ENCODE results near the gene ZNF316.
A peak's percentile ranks its signal among the peaks of the same experiment; 100 is the strongest.

The ZNF316 gene

DNA sequence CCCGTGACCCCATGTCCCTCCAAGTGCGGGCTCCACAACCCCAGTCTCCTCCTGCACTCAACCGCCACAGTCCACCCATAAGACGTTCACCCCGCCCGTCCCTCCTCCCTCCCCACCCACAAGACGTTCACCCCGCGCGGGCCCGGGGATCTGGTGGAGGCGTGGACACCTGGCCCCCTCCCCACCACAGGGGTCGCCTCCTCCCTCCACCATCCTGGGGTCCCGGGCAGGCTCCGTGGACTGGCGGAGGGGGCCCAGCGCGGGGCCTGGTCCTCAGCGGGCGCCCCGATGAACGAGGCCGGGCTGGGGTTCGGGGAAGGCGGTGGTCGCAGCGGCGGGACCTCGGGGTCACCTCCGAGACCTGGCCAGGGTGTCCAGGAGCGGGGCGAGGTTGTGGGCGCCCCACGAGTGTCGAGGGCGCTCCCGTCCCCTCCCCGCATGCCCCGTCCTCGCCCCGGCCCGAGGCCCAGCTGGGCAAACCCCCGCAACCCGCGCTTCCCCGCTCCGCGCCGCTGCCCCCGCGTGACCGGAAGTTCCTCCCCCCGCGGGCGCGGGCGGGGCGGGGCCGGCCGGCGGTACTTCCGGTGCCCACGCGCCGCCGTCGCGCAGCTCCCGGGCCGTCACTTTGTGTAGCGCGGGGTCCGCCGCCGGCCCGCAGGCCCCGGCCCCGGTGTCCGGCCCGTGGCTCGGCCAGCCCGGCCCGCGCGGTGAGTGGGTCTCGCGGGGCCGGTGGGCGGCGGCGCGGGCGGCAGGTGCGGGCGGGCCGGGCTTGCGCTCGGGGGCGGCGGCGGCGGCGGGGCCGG lies at the start of gene ZNF316:
TSS of gene ZNF316 (plus strand) at position 578 of the 803 bp plus-strand sequence. CDS start 5,092 bp downstream, outside the sequence.
- no peak for DNase-seq

DNA sequence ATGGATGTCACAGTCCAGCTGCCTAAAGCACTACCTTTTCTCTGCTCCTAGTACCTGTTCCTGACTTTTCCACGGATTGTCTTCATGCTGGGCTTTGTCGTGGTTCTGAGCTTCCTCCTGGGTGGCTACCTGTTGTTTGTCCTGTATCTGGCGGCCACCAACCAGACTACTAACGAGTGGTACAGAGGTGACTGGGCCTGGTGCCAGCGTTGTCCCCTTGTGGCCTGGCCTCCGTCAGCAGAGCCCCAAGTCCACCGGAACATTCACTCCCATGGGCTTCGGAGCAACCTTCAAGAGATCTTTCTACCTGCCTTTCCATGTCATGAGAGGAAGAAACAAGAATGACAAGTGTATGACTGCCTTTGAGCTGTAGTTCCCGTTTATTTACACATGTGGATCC lies 48.6 kb upstream of the ZNF316 start:
- DNase-seq = no peak

DNA sequence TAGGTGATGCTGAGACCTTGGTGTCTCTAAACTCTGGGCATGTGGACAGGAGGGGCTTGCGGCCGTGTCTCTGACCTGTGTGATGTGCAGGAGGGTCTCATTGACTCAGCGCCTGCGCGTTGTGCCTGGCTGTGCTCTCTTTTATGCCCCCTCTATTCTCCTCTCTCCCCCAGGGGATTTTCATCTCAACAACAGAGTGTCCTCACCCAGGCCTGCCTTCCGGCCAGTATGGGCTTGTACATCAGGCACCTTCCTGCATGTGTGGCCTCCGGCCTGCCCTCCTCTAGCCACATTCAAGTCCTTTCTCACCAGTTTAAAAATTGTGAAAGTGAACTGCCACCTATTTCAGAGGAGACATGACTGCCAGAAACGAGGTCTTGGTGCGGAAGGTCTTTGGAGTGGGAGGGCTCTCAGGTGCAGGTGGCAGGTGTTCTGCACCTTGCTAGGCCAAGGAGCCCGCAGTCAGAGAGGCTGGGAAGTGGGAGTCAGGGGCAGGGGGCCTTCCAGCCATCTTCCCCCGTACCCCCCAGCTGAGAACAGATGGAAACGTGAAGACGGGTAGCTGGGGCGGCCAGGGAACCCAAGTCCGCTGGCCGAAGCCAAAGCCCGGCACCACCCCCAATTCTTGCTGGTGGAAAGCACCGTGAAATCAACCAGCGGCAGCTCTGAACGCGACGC lies 47.8 kb upstream of the ZNF316 start:
- DNase-seq = no peak

DNA sequence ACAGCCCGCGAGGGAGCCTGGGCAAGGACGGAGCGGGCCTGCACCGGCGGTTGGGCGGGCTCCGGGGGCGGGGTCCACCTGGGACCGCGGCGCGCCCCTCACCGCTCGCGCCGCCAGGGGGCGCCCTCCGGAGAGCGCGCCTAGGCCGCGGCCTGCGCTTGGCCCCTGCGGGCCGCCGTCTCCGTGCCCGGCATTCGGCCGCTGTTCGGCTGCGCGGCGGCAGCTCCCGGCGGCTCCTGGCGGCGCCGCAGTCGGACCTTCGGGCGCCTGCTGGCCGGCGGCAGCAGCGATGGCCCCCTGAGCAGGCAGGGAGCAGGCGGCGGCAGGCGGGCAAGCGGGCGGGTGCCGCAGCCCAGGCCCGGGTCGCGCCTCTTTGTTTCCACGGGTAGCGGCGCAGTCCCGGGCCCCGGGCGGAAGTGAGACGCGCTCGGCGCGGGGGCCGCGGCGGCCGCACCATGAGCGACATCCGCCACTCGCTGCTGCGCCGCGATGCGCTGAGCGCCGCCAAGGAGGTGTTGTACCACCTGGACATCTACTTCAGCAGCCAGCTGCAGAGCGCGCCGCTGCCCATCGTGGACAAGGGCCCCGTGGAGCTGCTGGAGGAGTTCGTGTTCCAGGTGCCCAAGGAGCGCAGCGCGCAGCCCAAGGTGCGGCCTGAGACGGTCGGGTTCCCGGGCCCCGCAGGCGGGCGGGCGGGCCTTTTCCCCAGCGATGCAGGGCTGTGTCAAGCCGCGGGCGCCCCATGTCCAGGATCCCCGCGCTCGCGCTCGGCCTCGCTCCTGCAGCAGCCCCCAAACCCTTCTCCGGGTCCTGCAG lies 47.1 kb upstream of the ZNF316 start, which contains the start of gene INTS15:
TSS of gene INTS15 (plus strand) at position 193 of the 816 bp plus-strand sequence. CDS start at position 456, 263 bp downstream.
- DNase-seq = peak; percentile 50

DNA sequence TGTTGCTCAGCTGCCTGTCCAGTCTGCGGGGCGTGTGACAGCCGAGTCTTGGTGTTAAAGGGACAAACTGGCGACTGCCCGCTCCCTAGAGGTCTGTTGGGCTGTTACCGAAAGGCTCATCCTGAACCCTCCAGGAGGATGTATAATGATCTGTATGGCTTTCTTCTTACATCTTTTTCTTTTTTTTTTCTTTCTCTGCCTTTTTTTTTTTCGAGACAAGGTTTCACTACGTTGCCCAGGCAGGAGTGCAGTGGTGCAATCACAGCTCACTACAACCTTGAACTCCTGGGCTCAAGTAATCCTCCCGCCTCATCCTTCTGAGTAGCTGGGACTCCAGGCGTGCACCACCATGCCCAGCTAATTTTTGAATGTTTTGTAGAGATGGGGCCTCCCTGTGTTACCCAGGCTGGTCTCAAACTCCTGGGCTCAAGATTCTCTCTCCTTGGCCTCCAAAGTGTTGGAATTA lies 46.4 kb upstream of the ZNF316 start:
- no peak for DNase-seq

DNA sequence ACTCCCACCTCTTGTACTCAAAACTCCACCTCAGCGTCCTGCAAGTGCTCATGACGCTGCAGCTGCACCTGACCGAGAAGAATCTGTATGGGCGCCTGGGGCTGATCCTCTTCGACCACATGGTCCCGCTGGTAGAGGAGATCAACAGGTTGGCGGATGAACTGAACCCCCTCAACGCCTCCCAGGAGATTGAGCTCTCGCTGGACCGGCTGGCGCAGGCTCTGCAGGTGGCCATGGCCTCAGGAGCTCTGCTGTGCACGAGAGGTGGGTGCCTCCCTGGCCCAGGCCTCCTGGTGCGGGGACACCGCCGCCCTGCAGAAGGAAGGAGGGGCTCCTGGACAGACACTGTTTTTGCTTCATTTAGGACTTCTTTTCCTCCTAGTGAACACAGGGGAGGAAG lies 37.0 kb upstream of the ZNF316 start:
- no peak for DNase-seq

DNA sequence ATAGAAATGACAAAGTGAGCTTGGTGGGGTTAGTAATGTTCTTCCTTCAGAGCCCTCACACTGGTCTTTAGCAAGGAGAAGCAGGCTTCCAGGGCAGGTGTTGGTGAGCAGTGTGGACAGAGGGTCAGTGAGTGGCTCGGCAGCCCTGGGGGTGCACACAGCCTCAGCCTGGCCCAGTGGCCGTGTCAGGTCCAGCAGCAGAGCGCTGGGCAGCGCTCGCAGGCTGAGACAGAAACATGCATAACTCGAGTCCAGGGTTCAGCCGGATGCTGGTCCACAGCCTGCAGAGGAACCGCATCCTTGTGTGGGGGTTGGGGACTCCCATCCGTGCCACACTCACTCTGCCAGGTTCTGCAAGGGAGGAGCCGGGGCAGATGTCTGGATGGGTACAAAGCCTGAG lies 32.7 kb upstream of the ZNF316 start:
- no peak for DNase-seq

DNA sequence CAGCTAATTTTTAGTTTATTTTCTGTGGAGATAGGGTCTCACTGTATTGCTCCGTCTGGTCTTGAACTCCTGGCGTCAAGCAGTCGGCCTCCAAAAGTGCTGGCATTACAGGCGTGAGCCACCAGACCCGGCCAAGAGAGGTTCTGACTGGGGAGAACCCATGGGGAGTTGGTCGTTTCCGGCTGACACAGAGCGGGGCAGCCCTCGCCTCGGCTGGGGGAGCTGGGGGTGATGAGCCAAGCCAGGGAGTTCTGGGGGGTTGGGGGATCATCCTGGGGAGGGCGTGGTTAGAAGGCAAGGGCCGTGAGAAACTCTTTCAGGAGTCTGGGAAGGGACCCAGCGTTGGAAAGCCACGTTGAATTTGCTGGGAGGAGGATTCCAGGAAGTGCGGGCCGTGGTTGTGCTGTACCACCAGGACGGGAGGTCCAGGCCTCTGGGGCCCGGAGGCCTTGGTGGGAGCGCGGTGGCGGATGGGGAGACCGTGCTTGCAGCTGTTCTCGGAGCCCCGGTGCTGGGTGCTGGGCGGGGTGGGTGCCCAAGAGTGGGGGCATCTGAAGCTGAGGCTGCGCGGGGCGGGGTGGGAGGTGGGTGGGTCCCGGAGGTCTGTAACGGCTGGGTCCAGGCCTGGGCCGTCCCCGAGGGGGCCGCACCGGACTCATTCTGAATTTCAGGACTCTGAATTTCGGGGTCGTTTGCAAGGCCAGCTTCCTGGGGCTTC lies 30.1 kb upstream of the ZNF316 start:
- DNase-seq = no peak

DNA sequence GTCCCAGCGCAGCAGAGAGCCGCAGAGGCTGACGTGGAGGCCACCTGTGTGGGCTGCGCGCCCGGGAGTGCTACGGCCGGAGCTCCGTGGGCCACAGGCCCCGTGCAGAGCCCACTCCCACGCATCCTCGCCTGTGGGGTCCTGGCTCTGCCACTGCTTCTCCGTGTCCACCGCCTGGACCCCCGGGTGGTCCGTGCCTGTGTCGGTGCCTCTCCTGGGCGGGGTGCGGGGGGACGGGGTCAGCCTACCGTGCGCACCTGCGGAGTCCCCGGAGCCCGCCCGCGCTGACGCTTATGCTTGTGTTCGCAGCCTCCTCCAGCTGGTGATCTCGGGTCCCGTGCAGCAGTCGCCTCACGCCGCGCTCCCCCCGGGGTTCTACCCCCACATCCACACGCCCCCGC lies 29.5 kb upstream of the ZNF316 start:
- no peak for DNase-seq

DNA sequence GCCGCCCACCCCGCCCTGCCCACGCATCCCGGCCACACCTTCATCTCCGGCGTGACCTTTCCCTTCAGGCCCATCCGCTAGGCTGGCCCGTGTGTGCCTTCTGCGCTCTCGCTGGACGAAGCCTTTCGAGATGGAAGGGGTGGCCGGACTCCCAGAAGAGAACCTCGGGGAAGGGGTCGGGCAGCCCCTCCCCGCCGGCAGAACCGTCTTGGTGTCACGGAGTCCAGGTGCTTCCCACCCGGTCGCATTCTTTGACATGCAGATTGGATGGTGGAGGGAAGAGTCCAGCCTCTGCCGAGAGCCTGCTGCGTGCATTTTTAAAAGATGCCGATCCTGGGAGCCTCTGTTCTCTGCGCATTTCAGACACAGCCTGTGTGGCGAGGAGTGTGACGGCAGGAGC lies 29.0 kb upstream of the ZNF316 start:
- DNase-seq = no peak

DNA sequence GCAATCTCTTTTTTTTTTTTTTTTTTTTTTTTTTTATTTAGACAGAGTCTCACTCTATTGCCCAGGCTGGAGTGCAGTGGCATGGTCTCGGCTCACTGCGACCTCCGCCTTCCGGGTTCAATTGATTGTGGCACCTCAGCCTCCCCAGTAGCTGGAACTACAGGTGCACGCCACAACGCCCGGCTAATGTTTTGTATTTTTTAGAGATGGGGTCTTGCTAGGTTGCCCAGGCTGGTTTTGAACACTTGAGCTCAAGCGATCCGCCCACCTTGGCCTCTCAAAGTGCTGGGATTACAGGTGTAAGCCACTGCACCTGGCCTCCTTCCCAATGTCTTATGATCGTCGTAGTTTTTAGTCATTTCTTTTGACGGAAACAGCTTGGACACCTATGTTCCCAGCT lies 28.3 kb upstream of the ZNF316 start:
- no peak for DNase-seq

DNA sequence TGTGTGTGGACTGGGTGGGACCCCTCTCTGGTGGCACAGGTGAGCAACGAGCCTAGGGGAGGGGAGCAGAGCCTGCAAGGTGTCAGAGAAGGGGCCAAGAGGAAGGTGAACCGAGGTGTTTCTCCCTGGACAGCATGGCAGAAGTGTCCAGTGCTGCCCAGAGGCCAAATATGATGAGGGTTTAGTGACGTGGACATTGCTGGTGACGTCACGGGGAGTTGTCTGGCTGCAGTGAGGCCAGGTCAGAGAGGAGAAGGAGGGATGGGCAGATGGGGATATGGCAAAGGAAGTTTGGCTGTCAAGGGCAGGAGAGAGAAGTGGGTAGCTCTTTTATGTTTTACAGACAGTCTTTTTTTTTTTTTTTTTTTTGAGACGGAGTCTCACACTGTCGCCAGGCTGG lies 24.3 kb upstream of the ZNF316 start:
- no peak for DNase-seq

DNA sequence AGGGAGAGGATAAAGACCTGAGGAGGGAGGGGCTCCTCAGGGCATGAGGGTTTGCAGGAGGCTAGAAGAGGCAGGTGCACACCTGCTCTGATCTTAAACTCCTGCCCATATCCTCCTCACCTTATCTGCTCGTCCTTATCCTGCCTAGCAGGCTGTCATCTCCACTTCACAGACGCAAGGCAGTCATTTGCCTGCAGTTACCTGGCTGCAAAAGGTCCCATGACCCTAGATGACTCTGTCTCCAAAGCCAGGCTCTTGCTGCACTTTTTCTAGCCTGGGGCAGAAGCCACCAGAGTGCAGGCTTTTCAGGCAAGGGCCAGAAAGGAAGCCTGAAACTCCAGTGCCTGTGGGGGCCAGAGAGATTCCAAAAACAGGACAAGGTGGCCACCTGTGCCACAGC lies 23.4 kb upstream of the ZNF316 start:
- no peak for DNase-seq

DNA sequence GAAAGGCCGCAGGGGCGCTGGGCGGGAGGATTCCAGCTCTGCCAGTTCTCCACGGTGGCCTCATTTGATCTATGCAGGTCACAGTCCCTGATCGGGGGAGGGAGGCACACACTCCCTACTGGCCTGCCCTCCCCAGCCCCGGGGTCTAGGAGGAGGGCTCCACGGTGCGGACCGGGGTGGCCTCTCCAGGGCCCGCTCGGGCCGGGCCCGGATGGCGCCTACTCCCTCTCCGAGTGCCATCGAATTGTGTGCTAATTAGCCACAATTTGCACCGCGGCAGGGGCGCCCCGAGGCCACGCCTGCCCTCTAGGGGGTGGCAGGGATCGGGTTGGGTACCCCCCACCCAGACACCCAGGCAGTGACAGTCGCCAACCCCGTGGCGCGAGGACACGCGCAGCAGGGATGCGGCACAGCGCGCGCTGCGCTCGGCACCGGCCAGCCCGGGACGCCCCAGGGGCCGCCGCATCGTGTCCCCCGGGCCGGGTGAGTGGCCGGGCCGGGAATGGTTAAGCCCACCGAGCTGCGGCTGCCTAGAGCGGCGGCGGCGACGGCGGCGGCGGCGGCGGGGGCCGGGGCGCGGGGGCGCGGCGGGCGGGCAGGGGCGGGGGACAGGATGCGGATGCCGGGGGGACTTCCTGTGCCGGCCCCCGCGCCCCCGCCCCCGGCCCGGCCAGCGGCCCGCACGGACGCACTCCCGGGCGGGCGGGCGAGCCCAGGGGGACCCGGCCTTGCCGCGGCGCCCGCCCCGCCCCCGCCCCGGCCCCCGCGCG lies 22.0 kb upstream of the ZNF316 start, which contains the start of gene ZNF853:
TSS of gene ZNF853 (plus strand) at position 658 of the 770 bp plus-strand sequence. CDS start 565 bp downstream, outside the sequence.
- no peak for DNase-seq

DNA sequence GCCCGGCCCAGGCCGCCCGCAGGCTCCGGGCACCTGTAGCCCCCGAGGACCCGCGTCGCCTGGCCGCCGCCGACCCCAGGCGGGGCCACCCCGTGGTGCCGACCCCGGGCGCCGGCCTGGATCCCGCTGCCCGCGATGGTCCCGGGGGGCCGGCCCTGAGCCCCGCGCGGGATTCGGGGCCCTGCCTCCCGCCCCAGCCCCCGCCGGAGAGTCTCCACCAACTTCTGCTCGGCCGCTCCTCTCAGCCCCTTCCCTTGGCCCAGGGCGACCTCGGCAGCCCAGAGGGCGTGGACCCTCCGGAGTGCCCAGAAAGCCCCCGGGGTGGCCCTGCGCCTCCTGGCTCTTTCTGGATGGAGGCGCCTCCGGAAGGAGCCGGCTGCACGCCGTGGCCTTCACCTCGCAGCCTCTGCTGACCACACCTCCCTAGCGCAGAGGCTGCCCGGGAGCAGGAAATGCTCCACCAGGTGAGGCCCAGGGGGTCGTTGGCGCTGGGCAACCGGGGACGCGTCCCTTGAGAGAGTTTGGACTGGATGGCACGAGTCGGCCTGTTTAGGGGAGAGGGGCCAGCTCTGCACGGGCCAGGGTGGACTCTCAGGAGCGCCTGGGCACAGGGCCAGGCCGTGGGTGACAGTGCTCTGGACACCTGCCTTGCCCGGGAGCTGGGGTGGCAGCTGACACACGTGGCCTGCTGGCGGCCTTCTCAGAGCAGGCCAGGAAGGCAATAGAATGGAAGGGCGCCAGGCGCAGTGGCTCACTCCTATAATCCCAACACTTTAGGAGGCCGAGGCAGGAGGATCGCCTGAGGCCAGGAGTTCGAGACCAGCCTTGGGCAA lies 21.2 kb upstream of the ZNF316 start:
- no peak for DNase-seq

DNA sequence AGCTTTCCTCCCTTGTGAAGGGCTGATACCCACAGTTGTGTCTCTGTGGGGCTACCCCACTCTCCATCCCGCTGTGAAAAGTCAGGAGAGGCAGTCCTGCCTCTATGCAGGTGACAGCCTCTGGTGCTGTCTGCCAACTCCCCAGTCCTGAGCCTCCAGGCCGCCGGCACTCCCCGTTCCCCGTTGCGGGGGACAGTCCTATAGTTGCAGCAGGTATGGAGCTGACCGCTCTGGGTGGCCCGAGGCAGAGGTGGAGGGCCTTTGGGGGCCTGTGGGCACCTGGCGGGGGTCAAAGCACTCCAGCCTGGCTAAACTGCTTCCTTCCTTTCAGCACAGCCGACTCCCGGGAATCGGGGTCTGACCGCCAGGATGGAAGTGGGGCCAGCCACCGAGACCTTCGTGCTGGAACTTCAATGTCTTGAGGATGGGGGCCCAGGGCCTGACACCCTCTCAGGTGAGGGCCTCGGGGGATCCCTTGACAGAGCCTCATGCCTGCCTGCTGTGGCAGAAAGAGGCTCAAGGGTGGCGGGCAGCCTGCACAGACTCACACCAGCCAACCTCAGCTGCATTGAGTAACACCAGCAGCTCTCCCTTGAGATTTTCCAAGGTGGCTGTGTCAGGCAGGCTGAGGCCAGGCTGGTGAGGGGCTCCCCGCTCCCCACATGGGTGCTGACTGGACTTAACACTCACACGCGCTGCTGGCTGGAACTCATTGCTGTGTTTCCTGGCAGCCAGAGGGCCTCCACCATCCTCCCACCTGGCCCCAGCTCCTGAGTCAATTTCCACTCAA lies 20.1 kb upstream of the ZNF316 start:
- DNase-seq = no peak

DNA sequence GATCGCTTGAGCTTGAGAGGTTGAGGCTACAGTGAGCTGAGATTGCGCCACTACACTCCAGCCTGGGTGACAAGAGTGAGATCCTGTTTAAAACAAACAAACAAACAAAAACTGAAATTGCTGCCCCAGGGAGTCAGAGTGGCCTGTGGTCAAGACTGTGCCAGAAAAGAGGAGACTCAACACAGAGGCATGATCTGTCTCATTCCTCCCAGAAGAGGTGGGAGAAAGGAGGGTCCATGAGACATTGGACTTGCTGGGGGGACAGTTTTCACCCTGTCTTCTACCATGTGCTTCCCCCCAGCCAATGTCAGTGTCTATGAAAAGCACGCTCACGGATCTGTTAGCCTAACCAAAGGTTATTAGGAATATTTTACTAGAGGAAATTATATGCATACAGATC lies 18.5 kb upstream of the ZNF316 start:
- no peak for DNase-seq

DNA sequence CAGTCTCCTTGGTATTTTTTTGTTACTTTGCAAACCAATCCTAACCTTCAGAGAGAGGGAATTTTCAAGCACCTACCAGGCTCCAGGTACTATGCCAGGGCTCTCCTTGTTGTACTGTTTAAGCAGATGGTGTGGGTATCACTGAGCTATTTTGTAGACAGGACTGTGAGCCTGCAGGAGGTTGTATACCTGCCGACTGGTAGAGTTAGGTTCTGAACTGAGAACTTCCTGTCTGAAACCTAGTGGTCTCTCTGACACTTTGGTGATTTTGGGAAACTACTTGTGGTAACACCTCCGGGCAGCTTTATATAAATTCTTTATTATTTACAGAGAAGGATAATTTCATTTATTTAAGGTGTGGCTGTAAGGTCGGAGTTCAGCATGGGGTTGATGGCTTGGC lies 17.2 kb upstream of the ZNF316 start:
- no peak for DNase-seq

DNA sequence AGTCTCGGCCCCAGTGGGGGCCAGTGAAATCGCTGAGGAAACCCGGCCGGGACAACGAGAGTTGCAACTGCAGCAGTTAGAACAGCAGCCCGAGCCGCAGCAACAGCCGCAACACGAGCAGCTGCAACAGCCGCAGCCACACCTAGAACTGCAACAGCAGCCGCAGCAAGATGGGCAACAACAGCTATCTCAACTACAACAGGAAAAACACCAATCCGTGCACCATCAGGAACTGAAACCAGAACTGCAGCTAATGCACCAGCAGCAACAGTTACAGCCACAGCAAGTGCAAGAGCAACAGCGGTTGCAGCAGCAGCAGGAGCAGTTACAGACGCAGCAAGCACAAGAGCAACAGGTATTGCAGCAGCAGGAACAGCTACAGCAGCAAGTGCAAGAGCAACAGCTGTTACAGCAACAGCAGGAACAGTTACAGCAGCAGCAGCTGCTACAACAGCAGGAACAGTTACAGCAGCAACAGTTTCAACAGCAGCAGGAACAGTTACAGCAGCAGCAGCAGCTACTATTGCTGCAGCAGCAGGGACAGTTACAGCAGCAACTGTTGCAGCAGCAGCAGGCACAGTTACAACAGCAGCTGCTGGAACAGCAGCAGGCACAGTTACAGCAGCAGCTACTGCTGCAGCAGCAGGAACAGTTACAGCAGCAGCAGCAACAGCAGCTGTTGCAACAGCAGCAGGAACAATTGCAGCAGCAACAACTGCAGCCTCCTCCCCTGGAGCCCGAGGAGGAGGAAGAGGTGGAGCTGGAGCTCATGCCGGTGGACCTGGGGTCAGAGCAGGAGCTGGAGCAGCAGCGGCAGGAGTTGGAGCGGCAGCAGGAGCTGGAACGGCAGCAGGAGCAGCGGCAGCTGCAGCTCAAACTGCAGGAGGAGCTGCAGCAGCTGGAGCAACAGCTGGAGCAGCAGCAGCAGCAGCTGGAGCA lies 15.7 kb upstream of the ZNF316 start:
- no peak for DNase-seq
